ENCODE measurements around the gene OR4D11. TPM values are rescaled to one million over a fixed set of nuclear protein-coding genes. Genes with fewer than 3 reads are reported as not detected.
A peak's percentile ranks its signal among the peaks of the same experiment; 100 is the strongest.
"Not testable (repeated sequence)": the region's sequence is repeated elsewhere in the genome, so short reads cannot be mapped to it uniquely, and the experiment has no call there.

The OR4D11 gene
- total and polyA plus RNA-seq, 2 donors = not detected

DNA sequence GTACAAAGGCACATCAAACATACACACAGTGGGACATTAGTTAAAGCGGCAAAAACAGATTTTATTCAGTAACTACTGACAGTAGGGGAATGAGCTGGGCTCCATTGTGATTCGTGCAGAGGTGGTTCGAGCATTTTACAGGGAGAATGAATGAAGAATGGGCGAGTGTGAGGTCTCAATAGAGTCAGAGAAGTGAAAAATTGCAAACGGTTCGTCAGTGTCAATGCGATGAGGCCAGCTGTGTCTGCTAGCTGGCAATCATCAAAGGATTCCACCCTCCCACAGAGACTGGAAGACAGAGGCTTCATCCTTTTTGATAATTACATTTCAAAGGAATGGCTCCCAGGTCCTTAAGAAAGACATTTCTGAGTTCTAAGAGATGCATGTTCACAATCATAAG lies 25.3 kb downstream of the OR4D11 start:
- 52% methylated on average over 7 of the region's 7 CpGs for WGBS
- Histone ChIP-seq H3K36me3 (ENCODE audit: insufficient read depth) (no peaks in the 10 kb centered on the region), H3K4me3 (ENCODE audit: low read depth, low read length) (no peak overlapping the region), H3K4me1 (ENCODE audit: insufficient read depth) (no peaks in the 10 kb centered on the region), H3K27ac (ENCODE audit: low read depth) (no peak overlapping the region)
- no peak for DNase-seq (ENCODE audit: extremely low spot score)

DNA sequence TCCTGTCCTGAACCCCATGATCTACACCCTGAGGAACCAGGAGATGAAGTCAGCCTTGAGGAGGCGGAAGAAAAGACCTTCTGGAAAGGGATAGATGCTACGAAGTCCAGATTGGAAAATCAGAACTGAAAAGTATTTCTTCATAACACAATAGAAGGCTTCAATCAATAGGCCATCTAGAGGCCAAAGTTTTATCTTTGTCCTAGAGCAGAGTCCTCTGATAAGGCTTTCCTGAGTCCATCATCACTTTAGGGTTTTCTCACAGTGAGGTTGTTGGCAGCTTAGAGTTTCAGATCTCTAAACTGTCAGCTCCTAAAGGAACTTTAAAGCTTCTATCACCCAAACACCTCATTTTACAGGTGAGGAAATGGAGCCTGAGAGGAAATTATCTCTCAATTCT lies 29.2 kb downstream of the OR4D11 start:
- no peak for DNase-seq (ENCODE audit: extremely low spot score)
- no peaks in the 10 kb centered on the region for H3K36me3 ChIP-seq (ENCODE audit: insufficient read depth)
- 85% methylated on average over 2 of the region's 2 CpGs for WGBS
- no peak overlapping the region for H3K4me3 ChIP-seq (ENCODE audit: low read depth, low read length)
- no peaks in the 10 kb centered on the region for H3K4me1 ChIP-seq (ENCODE audit: insufficient read depth)
- no peak overlapping the region for H3K27ac ChIP-seq (ENCODE audit: low read depth)

DNA sequence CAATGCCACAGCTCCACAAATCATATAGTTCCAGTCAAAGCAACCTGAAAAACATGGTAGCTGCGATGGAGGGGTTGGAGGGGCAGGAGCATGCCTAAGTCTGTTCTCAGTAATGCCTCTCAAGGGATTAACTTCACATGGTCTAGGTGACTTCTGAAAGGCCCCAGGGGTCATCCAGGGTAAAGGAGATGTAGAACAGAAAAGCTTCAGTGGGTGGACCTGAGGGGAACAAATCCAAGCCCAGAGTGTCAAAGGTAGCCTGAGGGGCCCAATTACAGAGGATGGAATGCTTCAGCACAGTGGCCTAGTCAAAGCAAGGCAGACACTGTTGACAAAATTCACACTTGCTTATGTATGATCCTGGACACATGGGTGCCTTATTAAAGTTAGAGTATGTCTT lies 31.3 kb downstream of the OR4D11 start:
- Histone ChIP-seq H3K4me1 (ENCODE audit: insufficient read depth) (no peaks in the 10 kb centered on the region), H3K36me3 (ENCODE audit: insufficient read depth) (no peaks in the 10 kb centered on the region), H3K4me3 (ENCODE audit: low read depth, low read length) (no peak overlapping the region), H3K27ac (ENCODE audit: low read depth) (no peak overlapping the region)
- WGBS = 91% methylated on average over 1 of the region's 1 CpG
- DNase-seq (ENCODE audit: extremely low spot score) = no peak

DNA sequence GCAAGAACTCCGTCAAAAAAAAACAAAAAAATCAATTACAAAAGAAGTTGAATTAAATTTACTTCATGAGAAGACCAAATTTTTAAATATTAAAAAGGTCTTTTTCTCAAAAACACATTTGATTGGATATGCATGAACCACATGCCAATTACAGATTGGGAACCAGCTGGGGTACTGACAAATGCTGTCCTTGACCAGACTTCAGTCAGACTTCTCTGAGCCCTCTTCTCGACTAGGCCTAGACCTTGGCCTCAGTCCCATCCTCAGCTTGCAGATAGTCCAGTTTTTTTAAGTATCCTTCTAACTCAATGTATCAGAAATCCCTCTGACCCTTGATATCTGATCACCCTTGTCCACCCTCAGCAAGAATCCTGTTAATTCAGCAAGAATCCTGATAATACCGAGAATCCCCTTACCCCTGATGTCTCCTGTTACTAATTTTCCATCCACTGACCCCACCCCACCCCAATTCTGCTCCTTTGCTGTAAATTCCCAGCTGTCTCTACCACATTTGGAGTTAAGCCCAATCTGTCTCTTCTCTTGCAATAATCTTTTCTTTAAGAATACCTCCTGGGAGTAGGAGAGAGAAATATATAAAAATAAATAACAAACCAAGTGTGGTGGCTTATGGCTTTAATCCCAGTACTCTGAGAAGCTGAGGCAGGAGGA lies 38.9 kb downstream of the OR4D11 start:
- WGBS = 64% methylated on average over 3 of the region's 3 CpGs
- H3K4me3 ChIP-seq (ENCODE audit: low read depth, low read length) = no peak overlapping the region

DNA sequence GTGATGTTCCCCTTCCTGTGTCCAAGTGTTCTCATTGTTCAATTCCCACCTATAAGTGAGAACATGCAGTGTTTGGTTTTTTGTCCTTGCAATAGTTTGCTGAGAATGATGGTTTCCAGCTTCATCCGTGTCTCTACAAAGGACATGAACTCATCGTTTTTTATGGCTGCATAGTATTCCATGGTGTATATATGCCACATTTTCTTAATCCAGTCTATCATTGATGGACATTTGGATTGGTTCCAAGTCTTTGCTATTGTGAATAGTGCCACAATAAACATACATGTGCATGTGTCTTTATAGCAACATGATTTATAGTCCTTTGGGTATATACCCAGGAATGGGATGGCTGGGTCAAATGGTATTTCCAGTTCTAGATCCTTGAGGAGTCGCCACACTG lies 40.3 kb downstream of the OR4D11 start:
- not testable (repeated sequence) for DNase-seq (ENCODE audit: extremely low spot score); H3K4me1 ChIP-seq (ENCODE audit: insufficient read depth); H3K4me3 ChIP-seq (ENCODE audit: low read depth, low read length); H3K36me3 ChIP-seq (ENCODE audit: insufficient read depth); H3K27ac ChIP-seq (ENCODE audit: low read depth)
- WGBS = 88% methylated on average over 3 of the region's 3 CpGs

More for the DNA sequence above, 38.9 kb downstream of the OR4D11 start:
- no peak for DNase-seq (ENCODE audit: extremely low spot score)
- Histone ChIP-seq H3K36me3 (ENCODE audit: insufficient read depth) (no peaks in the 10 kb centered on the region), H3K27ac (ENCODE audit: low read depth) (no peak overlapping the region), H3K4me1 (ENCODE audit: insufficient read depth) (no peaks in the 10 kb centered on the region)

DNA sequence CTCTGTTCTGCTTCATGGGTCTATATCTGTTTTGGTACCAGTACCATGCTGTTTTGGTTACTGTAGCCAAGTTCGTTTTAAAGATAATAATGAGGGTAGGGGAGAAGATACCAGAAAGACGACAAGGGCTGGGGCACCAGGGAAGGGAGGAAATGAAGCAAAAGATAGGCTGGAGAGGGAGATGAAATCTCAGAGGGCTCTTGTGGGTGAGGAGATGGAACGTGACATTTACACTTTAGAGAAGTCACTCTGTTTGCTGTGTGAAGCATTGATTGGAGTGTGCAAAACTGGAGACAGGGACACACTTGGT lies 41.4 kb downstream of the OR4D11 start:
- Histone ChIP-seq H3K4me3 (ENCODE audit: low read depth, low read length) (no peak overlapping the region), H3K36me3 (ENCODE audit: insufficient read depth) (no peaks in the 10 kb centered on the region)
- 78% methylated on average over 3 of the region's 3 CpGs for WGBS

DNA sequence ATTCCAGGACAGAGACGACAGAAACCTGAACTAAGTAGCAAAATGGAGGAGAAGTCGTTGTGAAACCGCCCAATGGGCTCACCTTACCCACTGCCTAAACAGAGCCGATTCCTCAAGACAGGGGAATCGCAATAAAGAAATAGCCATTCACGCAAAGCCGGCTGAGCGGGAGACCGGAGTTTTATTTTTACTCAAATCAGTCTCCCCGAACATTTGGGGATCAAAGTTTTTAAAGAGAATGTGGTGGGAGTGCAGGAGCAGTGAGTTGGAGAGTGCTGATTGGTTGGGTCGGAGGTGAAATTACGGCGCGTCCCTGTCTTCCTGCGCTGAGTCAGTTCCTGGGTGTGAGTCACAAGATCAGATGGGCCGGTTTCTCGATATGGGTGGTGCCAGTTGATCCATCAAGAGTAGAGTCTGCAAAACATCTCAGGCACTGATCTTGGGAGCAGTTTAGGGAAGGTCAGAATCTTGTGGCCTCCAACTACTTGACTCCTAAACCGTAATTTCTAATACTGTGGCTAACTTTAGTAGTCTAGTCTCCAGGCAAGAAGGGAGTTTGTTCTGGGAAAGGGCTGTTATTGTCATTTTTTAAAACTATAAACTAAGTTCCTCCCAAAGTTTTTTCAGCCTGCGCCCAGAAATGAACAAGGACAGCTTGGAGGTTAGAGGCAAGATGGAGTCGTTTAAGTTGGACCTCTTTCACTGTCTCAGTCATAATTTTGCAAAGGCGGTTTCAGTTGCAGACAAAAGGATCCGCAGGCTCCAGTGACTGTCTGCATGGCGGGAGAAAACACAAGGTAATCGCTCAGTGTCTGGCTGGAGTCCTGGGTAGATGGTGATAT lies 42.0 kb downstream of the OR4D11 start:
- WGBS = 91% methylated on average over 24 of the region's 24 CpGs
- Histone ChIP-seq H3K4me1 (ENCODE audit: insufficient read depth) (no peaks in the 10 kb centered on the region), H3K4me3 (ENCODE audit: low read depth, low read length) (no peak overlapping the region), H3K36me3 (ENCODE audit: insufficient read depth) (no peaks in the 10 kb centered on the region), H3K27ac (ENCODE audit: low read depth) (no peak overlapping the region)
- no peak for DNase-seq (ENCODE audit: extremely low spot score)

More for the DNA sequence above, 41.4 kb downstream of the OR4D11 start:
- DNase-seq (ENCODE audit: extremely low spot score) = no peak
- Histone ChIP-seq H3K27ac (ENCODE audit: low read depth) (no peak overlapping the region), H3K4me1 (ENCODE audit: insufficient read depth) (no peaks in the 10 kb centered on the region)

DNA sequence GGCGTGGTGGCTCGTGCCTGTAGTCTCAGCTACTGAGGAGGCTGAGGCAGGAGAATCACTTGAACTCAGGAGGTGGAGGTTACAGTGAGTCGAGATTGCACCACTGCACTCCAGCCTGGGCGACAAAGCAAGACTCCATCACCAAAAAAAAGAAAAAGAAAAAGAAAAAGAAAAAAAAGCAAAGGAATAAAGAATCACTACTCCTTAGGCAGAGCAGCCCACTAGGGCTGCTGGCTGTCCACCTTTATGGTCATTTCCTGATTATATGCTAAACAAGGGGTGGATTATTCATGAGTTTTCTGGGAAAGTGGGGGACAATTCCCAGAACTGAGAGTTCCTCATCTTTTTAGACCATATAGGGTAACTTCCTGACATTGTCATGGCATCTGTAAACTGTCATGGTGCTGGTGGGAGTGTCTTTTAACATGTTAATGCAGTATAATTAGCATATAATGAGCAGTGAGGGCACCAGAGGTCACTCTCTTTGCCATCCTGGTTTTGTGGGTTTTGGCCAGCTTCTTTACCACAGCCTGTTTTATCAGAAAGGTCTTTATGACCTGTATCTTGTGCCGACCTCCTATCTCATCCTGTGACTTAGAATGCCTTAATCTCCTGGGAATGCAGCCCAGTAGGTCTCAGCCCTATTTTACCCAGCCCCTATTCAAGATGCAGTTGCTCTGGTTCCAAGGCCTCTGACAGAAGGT lies 44.4 kb downstream of the OR4D11 start:
- H3K4me1 ChIP-seq (ENCODE audit: insufficient read depth); H3K4me3 ChIP-seq (ENCODE audit: low read depth, low read length); H3K27ac ChIP-seq (ENCODE audit: low read depth); H3K36me3 ChIP-seq (ENCODE audit: insufficient read depth); DNase-seq (ENCODE audit: extremely low spot score): not testable (repeated sequence)
- 77% methylated on average over 5 of the region's 5 CpGs for WGBS

DNA sequence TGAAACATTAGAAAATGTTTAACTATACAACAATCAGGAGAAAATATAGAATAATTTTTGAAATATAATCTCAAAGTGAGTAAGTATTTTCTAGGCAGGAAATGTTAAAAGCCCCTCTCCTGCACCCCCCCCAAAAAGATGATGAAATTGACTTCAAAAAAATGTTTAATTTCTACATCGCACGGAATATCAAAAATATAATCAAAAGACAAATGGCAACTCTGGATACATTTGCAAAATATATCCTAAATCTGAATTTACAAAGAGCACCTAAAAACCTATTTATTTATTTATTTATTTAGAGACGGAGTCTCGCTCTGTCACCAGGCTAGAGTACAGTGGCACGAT lies 44.9 kb downstream of the OR4D11 start:
- 97% methylated on average over 5 of the region's 5 CpGs for WGBS

DNA sequence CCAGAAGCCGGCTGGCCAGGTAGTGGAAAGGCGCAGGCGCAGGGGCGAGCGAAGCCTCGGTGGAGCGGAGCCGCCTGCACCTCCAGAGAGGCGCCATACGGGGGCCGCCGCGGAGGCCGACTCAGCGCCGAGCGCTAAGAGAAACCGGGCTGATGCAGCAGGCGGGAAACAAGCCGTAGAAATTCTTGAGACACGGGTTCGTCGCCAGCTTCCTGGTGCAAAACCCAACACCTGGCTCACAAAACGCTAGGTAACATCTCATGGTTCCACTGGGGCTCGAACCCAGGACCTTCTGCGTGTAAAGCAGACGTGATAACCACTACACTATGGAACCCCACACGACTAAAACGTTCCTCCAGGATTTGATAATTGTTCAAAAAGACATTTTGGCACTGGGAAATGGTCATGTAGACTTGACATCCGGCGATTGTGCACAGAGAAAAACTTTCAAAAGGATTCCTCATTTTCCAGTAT lies 47.0 kb downstream of the OR4D11 start:
- WGBS = under 1% methylated on average over 31 of the region's 31 CpGs
- Histone ChIP-seq H3K4me1 (ENCODE audit: insufficient read depth) (no peaks in the 10 kb centered on the region), H3K36me3 (ENCODE audit: insufficient read depth) (no peaks in the 10 kb centered on the region), H3K27ac (ENCODE audit: low read depth) (peak overlapping the region; percentile 53), H3K4me3 (ENCODE audit: low read depth, low read length) (peak overlapping the region; percentile 29)
- peak; percentile 94 for DNase-seq (ENCODE audit: extremely low spot score)

More for the DNA sequence above, 44.9 kb downstream of the OR4D11 start:
- no peak for DNase-seq (ENCODE audit: extremely low spot score)
- H3K27ac ChIP-seq (ENCODE audit: low read depth) = no peak overlapping the region
- no peaks in the 10 kb centered on the region for H3K4me1 ChIP-seq (ENCODE audit: insufficient read depth)
- H3K36me3 ChIP-seq (ENCODE audit: insufficient read depth) = no peaks in the 10 kb centered on the region
- H3K4me3 ChIP-seq (ENCODE audit: low read depth, low read length) = no peak overlapping the region

DNA sequence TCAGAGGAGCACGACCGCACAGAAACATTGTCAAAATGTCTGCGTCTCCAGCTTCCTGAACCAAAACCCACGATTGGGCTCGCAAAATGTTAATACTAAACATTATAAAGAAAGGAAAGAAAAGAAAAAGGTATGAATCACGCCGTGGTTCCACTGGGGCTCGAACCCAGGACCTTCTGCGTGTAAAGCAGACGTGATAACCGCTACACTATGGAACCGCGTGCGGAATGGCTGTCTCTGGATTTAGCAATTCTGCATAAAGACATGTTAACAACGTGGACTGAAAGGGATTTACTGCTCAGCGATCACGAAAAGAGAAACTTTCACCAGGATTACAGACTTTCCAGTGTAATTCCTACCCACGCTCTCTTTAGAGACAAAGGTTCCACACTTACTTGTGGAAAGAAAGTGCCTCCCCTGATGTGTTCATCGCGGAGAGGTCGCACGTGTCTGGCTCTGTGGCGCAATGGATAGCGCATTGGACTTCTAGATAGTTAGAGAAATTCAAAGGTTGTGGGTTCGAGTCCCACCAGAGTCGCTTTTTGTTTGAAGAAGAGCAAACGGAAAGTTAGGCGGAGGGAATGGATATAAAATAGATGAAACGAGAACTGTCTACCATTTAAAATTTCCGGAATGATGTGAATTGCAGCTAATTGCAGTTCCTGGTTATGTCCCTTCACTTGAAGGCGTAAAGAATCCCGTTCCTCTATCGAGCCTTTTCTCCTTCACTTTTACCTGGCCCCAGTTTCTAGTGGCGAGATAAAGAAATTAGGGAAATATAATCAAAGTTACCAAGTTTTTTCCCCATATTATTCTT lies 47.7 kb downstream of the OR4D11 start:
- Histone ChIP-seq H3K36me3 (ENCODE audit: insufficient read depth) (no peaks in the 10 kb centered on the region), H3K4me1 (ENCODE audit: insufficient read depth) (no peaks in the 10 kb centered on the region), H3K4me3 (ENCODE audit: low read depth, low read length) (peak overlapping the region; percentile 29), H3K27ac (ENCODE audit: low read depth) (peak overlapping the region; percentile 40)
- under 1% methylated on average over 34 of the region's 34 CpGs for WGBS
- peak; percentile 89 for DNase-seq (ENCODE audit: extremely low spot score)

DNA sequence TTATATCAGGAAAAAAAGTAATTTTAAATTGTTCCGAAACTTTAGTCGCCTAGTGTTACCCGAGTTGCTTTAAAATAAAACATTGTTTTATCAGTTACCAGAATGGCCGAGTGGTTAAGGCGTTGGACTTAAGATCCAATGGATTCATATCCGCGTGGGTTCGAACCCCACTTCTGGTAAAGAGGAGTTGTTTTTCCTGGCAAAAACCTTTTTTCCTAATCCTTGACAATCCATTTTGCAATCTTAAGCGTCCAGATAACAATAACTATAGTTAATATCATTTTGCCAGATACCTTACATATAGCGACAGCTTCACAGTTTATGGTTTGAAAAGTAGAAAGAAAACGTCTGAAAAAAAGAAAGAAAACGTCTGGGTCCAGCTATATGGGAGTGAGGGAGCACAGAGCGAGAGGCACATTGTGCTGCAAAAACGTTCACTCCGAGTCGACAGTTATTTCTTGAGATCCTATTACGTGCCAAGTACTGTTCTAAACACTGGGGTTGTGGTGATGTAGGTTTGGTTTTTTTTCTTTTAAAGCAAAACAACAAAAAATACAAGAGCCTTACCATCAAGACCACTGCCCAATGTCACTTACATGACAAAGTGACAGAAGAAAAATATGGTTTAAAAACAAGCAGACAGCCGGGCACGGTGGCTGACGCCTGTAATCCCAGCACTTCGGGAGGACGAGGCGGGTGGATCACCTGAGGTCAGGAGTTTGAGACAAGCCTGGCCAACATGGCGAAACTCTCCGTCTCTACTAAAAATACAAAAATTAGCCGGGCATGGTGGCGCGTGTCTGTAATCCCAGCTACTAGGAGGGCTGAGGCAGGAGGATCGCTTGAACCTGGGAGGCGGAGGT lies 48.5 kb downstream of the OR4D11 start:
- Histone ChIP-seq H3K4me3 (ENCODE audit: low read depth, low read length) (peak overlapping the region; percentile 29), H3K36me3 (ENCODE audit: insufficient read depth) (no peaks in the 10 kb centered on the region), H3K4me1 (ENCODE audit: insufficient read depth) (no peaks in the 10 kb centered on the region), H3K27ac (ENCODE audit: low read depth) (no peak overlapping the region)
- WGBS = 14% methylated on average over 30 of the region's 30 CpGs
- DNase-seq (ENCODE audit: extremely low spot score) = peak; percentile 69

All from urinary bladder (tissue), 4 donors.